ENCODE data around the gene CCNT2.

CCNT2 gene

GRCh38 chr2:134918526-134919340 lies at the start of gene CCNT2:
Gene CCNT2, plus strand, starts transcription at chr2:134918822. Its CDS starts 33 bp downstream, at chr2:134918855.
- peak; percentile 99 for DNase-seq (ENCODE audit: low read depth)
- peak; percentile 18 for TF ChIP-seq CTCF (IDR thresholded peaks at IDR 0.05; ENCODE audit: insufficient read depth, low read depth, low read length, missing control alignments)
- peak within 1 kb of the TSS; percentile 84 for H3K4me3 ChIP-seq (ENCODE audit: low read length)

GRCh38 chr2:134869946-134870736 lies 48.5 kb upstream of the CCNT2 start:
- DNase-seq (ENCODE audit: low read depth) = no peak
- no peak for TF ChIP-seq CTCF (IDR thresholded peaks at IDR 0.05; ENCODE audit: insufficient read depth, low read depth, low read length, missing control alignments)
- no peak overlapping the region for H3K4me3 ChIP-seq (ENCODE audit: low read length)

GRCh38 chr2:134873152-134873551 lies 45.5 kb upstream of the CCNT2 start:
- DNase-seq (ENCODE audit: low read depth) = no peak
- H3K4me3 ChIP-seq (ENCODE audit: low read length) = no peak overlapping the region
- TF ChIP-seq CTCF (IDR thresholded peaks at IDR 0.05; ENCODE audit: insufficient read depth, low read depth, low read length, missing control alignments) = no peak

GRCh38 chr2:134875309-134875708 lies 43.3 kb upstream of the CCNT2 start:
- no peak for DNase-seq (ENCODE audit: low read depth)
- TF ChIP-seq CTCF (IDR thresholded peaks at IDR 0.05; ENCODE audit: insufficient read depth, low read depth, low read length, missing control alignments) = no peak
- H3K4me3 ChIP-seq (ENCODE audit: low read length) = no peak overlapping the region

- H3K4me3 ChIP-seq (ENCODE audit: low read length) = no peak overlapping the region
- no peak for DNase-seq (ENCODE audit: low read depth)
- TF ChIP-seq CTCF (IDR thresholded peaks at IDR 0.05; ENCODE audit: insufficient read depth, low read depth, low read length, missing control alignments) = no peak
These were observed 35.8 kb upstream of the CCNT2 start for GRCh38 chr2:134882773-134883172.

GRCh38 chr2:134883552-134884293 lies 34.9 kb upstream of the CCNT2 start:
- TF ChIP-seq CTCF (IDR thresholded peaks at IDR 0.05; ENCODE audit: insufficient read depth, low read depth, low read length, missing control alignments) = no peak
- no peak overlapping the region for H3K4me3 ChIP-seq (ENCODE audit: low read length)
- no peak for DNase-seq (ENCODE audit: low read depth)

Data from epithelial cell of esophagus (primary cell).